ENCODE measurements around the gene GPER1. TPM values are rescaled to one million over a fixed set of nuclear protein-coding genes. Genes with fewer than 3 reads are reported as not detected.
A peak's percentile ranks its signal among the peaks of the same experiment; 100 is the strongest.

The GPER1 gene
- total RNA-seq, 1 donor from 2014 or later = 29.8 TPM

GRCh38 chr7:1053816-1054370 is 34.0 kb upstream of the GPER1 start:
- DNase-seq (ENCODE audit: low spot score) = no peak
- ATAC-seq = no peak

GRCh38 chr7:1054438-1054837 is 33.5 kb upstream of the GPER1 start:
- DNase-seq (ENCODE audit: low spot score) = no peak
- no peak for ATAC-seq

- ATAC-seq (peak; percentile 5), DNase-seq (ENCODE audit: low spot score) (no peak)
These were observed 33.0 kb upstream of the GPER1 start for GRCh38 chr7:1054861-1055450.

- no peak for ATAC-seq
- DNase-seq (ENCODE audit: low spot score) = no peak
These were observed 32.4 kb upstream of the GPER1 start for GRCh38 chr7:1055491-1055955.

GRCh38 chr7:1055956-1056784 is 31.7 kb upstream of the GPER1 start:
- no peak for DNase-seq (ENCODE audit: low spot score)
- ATAC-seq = peak; percentile 61

GRCh38 chr7:1056785-1057410 is 31.0 kb upstream of the GPER1 start:
- DNase-seq (ENCODE audit: low spot score) = no peak
- ATAC-seq = no peak

- ATAC-seq (no peak), DNase-seq (ENCODE audit: low spot score) (no peak)
These were observed 30.3 kb upstream of the GPER1 start for GRCh38 chr7:1057416-1058291.

- DNase-seq (ENCODE audit: low spot score) = no peak
- no peak for ATAC-seq
These were observed 29.6 kb upstream of the GPER1 start for GRCh38 chr7:1058311-1058710.

GRCh38 chr7:1058821-1059199 is 29.1 kb upstream of the GPER1 start:
- no peak for ATAC-seq
- no peak for DNase-seq (ENCODE audit: low spot score)

- no peak for ATAC-seq
These were observed 28.5 kb upstream of the GPER1 start for GRCh38 chr7:1059200-1060091.

GRCh38 chr7:1060315-1061072 is 27.4 kb upstream of the GPER1 start:
- DNase-seq (ENCODE audit: low spot score) (peak; percentile 82), ATAC-seq (peak; percentile 72)

More at GRCh38 chr7:1059200-1060091, 28.5 kb upstream of the GPER1 start:
- DNase-seq (ENCODE audit: low spot score) = no peak

- no peak for ATAC-seq
- no peak for DNase-seq (ENCODE audit: low spot score)
These were observed 26.7 kb upstream of the GPER1 start for GRCh38 chr7:1061180-1061579.

GRCh38 chr7:1062296-1063294 is 25.3 kb upstream of the GPER1 start:
- ATAC-seq = no peak
- no peak for DNase-seq (ENCODE audit: low spot score)

GRCh38 chr7:1063361-1063760 is 24.6 kb upstream of the GPER1 start:
- ATAC-seq = no peak
- DNase-seq (ENCODE audit: low spot score) = no peak

GRCh38 chr7:1064581-1064980 is 23.3 kb upstream of the GPER1 start:
- ATAC-seq (no peak), DNase-seq (ENCODE audit: low spot score) (no peak)

- no peak for DNase-seq (ENCODE audit: low spot score)
- ATAC-seq = no peak
These were observed 22.7 kb upstream of the GPER1 start for GRCh38 chr7:1065263-1065584.

GRCh38 chr7:1065585-1066241 is 22.2 kb upstream of the GPER1 start:
- DNase-seq (ENCODE audit: low spot score) = peak; percentile 85
- ATAC-seq = peak; percentile 98

Measured in left lobe of liver (tissue), 2 donors.